Astrocyte (in vitro differentiated cells and primary cell): Measurements from ENCODE around the gene TDRD12.

Source experiments
- CTCF ChIP-seq: IDR thresholded peaks from 2 replicates; pipeline ENCODE4 v1.5.1; 2011; ENCODE audit warnings: low read depth, mild to moderate bottlenecking, inconsistent platforms, low read length, moderate library complexity; ENCODE audit not compliant: insufficient read depth
- EZH2 ChIP-seq: IDR thresholded peaks from 2 replicates; pipeline ENCODE4 v1.6.1; 2012; ENCODE audit warnings: mild to moderate bottlenecking, low read length, inconsistent platforms; ENCODE audit not compliant: insufficient read depth

DNA sequence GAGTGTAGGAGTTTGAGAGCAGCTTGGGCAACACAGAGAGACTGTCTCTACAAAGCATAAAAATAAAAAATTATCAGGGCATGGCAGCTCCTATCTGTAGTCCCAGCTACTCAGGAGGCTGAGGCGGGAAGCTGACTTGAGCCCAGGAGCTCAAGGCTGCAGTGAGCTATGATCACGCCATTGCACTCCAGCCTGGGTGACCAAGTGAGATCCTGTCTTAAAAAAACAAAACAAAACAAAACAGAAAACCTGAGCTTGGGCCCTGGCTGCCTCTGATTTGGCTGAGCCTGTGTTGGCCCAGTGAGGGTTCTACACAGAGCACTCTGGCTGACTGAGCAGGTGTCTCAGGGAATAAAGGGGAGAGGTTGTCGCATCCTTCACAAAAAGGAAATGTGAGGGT lies 142.0 kb downstream of the TDRD12 start:
- TF ChIP-seq CTCF (no peak), EZH2 (no peak)
